HepG2 (cell line): ENCODE measurements around the gene FUT8. TPM values are rescaled to one million over a fixed set of nuclear protein-coding genes. Genes with fewer than 3 reads are reported as not detected.

Source experiments
- ATAC-seq: fragments of 200-7000 bp; cut with Tn5 transposase; 3 replicates; pipeline ENCODE4 v1.9.1; 2020; ENCODE audit warnings: mild to moderate bottlenecking, moderate library complexity
- BruUV-seq: library from RNA; stranded (reverse); fragments of 400-500 nt; replicated peaks from 2 replicates; lab custom pipeline; 2021; lab: Mats Ljungman, UMichigan
- CTCF ChIA-PET: fragments of 300-600 bp; formaldehyde crosslinking; extraction: SDS; loops from one replicate; lab custom pipeline; 2021; ENCODE audit warnings: low total read pairs, inconsistent platforms, low intra/inter-chr PET ratio; lab: Yijun Ruan, JAX
- POLR2A ChIA-PET: fragments of 350-600 bp; sonication (Branson Sonifier 250); formaldehyde crosslinking; loops from one replicate; lab custom pipeline; 2020; ENCODE audit warnings: antibody characterized with exemption, inconsistent platforms; lab: Yijun Ruan, JAX
- DNase-seq: peaks from one replicate; pipeline ENCODE4 v3.0.0-alpha.2; 2015; ENCODE audit warnings: low spot score
- FAIRE-seq: peaks from 3 replicates; lab custom pipeline; 2011; peaks lifted over from hg19 to GRCh38; lab: Jason Lieb, UNC
- H2AFZ ChIP-seq: one replicate; pipeline ENCODE4 v1.6.1; 2011; ENCODE audit warnings: low read length, inconsistent platforms
- H3K27ac ChIP-seq: fragments of 300-600 bp; 3 replicates; pipeline ENCODE4 v1.8.0; 2011; ENCODE audit warnings: mixed run types, mild to moderate bottlenecking, mixed read lengths, low read length, inconsistent platforms; ENCODE audit not compliant: insufficient read depth; ENCODE audit errors: extremely low read length
- H3K27me3 ChIP-seq, 2 experiments: fragments of 200-600 bp in 1 of 2; 2 replicates in 1 of 2; 3 replicates in 1 of 2; pipeline versions ENCODE4 v1.6.0 to v1.8.0; 2011; ENCODE audit warnings: low read length in 2 of 2, mild to moderate bottlenecking in 2 of 2, moderate library complexity in 2 of 2, inconsistent platforms in 1 of 2; ENCODE audit not compliant: insufficient read depth in 2 of 2, control insufficient read depth in 1 of 2
- H3K36me3 ChIP-seq, 2 experiments: fragments of 200-600 bp in 1 of 2; replicated peaks in 1 of 2; 2 replicates in 1 of 2; 3 replicates in 1 of 2; pipeline versions ENCODE4 v1.5.1 to v1.8.0; 2011; ENCODE audit warnings: low read length in 2 of 2, inconsistent platforms in 1 of 2; ENCODE audit not compliant: insufficient read depth in 2 of 2, control insufficient read depth in 1 of 2
- H3K4me1 ChIP-seq: 2 replicates; pipeline ENCODE4 v1.5.1; 2012; ENCODE audit warnings: low read length, inconsistent platforms; ENCODE audit not compliant: insufficient read depth
- H3K4me2 ChIP-seq: 2 replicates; pipeline ENCODE4 v1.6.0; 2011; ENCODE audit warnings: low read depth, low read length, inconsistent platforms
- H3K4me3 ChIP-seq, 3 experiments: fragments of 200-600 bp in 1 of 3; sonication (generic), shearing (Covaris generic) in 1 of 3; replicated peaks in 1 of 3; 2 replicates each; pipeline ENCODE4 v1.5.1; 2011 to 2016; ENCODE audit warnings: low read length in 3 of 3, inconsistent platforms in 2 of 3, low read depth in 2 of 3, mild to moderate bottlenecking in 2 of 3, control low read depth in 1 of 3, mixed read lengths in 1 of 3; ENCODE audit not compliant: insufficient read depth in 1 of 3
- H3K79me2 ChIP-seq: one replicate; pipeline ENCODE4 v1.6.1; 2011; ENCODE audit warnings: low read length, inconsistent platforms; ENCODE audit not compliant: insufficient read depth
- H3K9ac ChIP-seq: 2 replicates; pipeline ENCODE4 v1.6.0; 2011; ENCODE audit warnings: mild to moderate bottlenecking, low read depth, low read length, inconsistent platforms; ENCODE audit not compliant: insufficient read depth
- H3K9me3 ChIP-seq: 2 replicates; pipeline ENCODE4 v1.5.1; 2012; ENCODE audit warnings: mild to moderate bottlenecking, low read length
- H4K20me1 ChIP-seq: 2 replicates; pipeline ENCODE4 v1.6.0; 2011; ENCODE audit warnings: inconsistent platforms, mild to moderate bottlenecking, low read length, moderate library complexity; ENCODE audit not compliant: insufficient read depth
- FOXJ3 ChIP-seq: sonication (generic); formaldehyde crosslinking; IDR thresholded peaks from 2 replicates; pipeline ENCODE4 v1.4.0; 2020; ENCODE audit warnings: missing genetic modification reagents, mild to moderate bottlenecking, borderline replicate concordance
- FUBP1 ChIP-seq: sonication (generic); formaldehyde crosslinking; IDR thresholded peaks from 2 replicates; pipeline ENCODE4 v1.5.1; 2020; ENCODE audit warnings: missing genetic modification reagents, mild to moderate bottlenecking, borderline replicate concordance
- MAFF ChIP-seq: IDR thresholded peaks from 2 replicates; pipeline ENCODE4 v1.6.1; 2011; ENCODE audit warnings: low read depth, low read length, improper control_type of control experiment
- MAFK ChIP-seq, 2 experiments: IDR thresholded peaks in 1 of 2; conservative IDR thresholded peaks in 1 of 2; 2 replicates each; pipeline ENCODE4 v1.6.1; 2011; ENCODE audit warnings: improper control_type of control experiment in 2 of 2, low read length in 2 of 2
- PRPF4 ChIP-seq: fragments of 200-400 bp; formaldehyde crosslinking; IDR thresholded peaks from 2 replicates; pipeline ENCODE4 v1.6.1; 2016; ENCODE audit warnings: low read length, low read depth; ENCODE audit not compliant: poor library complexity, severe bottlenecking
- TAF15 ChIP-seq: fragments of 200-400 bp; formaldehyde crosslinking; IDR thresholded peaks from one replicate; pipeline ENCODE4 v1.6.1; 2018; ENCODE audit warnings: mild to moderate bottlenecking, low read depth, low read length; ENCODE audit not compliant: poor library complexity, severe bottlenecking
- ZBED4 ChIP-seq: sonication (generic); formaldehyde crosslinking; IDR thresholded peaks from 2 replicates; pipeline ENCODE4 v1.4.0; 2020; ENCODE audit warnings: missing genetic modification reagents, borderline replicate concordance
- ZNF281 ChIP-seq: sonication (generic); formaldehyde crosslinking; IDR thresholded peaks from 2 replicates; pipeline ENCODE4 v1.4.0; 2020; ENCODE audit warnings: missing genetic modification reagents, borderline replicate concordance
- ZNF749 ChIP-seq: sonication (generic); formaldehyde crosslinking; IDR thresholded peaks from 2 replicates; pipeline ENCODE4 v1.8.0; 2022; ENCODE audit warnings: mild to moderate bottlenecking, missing genetic modification reagents, moderate library complexity, borderline replicate concordance
- WGBS: methylation state at CpG from one replicate; pipeline ENCODE4 v1.1.6; 2017; ENCODE audit warnings: low lambda C conversion rate; 5-methylcytosine and 5-hydroxymethylcytosine counted together
- in situ Hi-C: cut with HindIII; loops from 2 replicates; pipeline ENCODE4 v1.10.0; 2017; ENCODE audit warnings: low pct_unique_long_range_greater_than_20kb; ENCODE audit not compliant: extremely low pct_ligation_motif_present
- intact Hi-C: fragments of 100-400 bp; cut with micrococcal nuclease; formaldehyde crosslinking; loops from one replicate; pipeline ENCODE4 v1.10.0; 2022; ENCODE audit not compliant: unreplicated experiment
- polyA plus RNA-seq, 8 experiments: library from polyadenylated mRNA; depleted of rRNA in 3 of 8; stranded (reverse) in 7 of 8; unstranded in 1 of 8; fragments of >200 nt; fragmentation: Illumina TruSeq in 4 of 8; extraction: Trizol in 4 of 8; gene quantifications; 2 replicates each; pipeline versions ENCODE4 v1.2.1 to v1.2.3, GENCODE V29; 2011 to 2016; ENCODE audit warnings: low read depth in 4 of 8, missing spikeins in 1 of 8, mixed read lengths in 1 of 8; ENCODE audit not compliant: insufficient read depth in 1 of 8
- total RNA-seq, 5 experiments: library from RNA; depleted of rRNA; stranded (reverse); fragments of >200 nt; fragmentation: Illumina TruSeq; extraction: Trizol; gene quantifications; 2 replicates each; pipeline ENCODE4 v1.2.3, GENCODE V29; 2016; ENCODE audit warnings: low read depth in 1 of 5
- TF ChIP-seq, protein P1 (sequence below): sonication (generic); formaldehyde crosslinking; IDR thresholded peaks from 2 replicates; pipeline ENCODE4 v1.5.1; 2020; ENCODE audit warnings: missing genetic modification reagents, mild to moderate bottlenecking, borderline replicate concordance
- TF ChIP-seq, protein P2 (sequence below): sonication (generic); formaldehyde crosslinking; IDR thresholded peaks from 2 replicates; pipeline ENCODE4 v1.4.0; 2020; ENCODE audit warnings: missing genetic modification reagents

FUT8 gene
- total and polyA plus RNA-seq, 2 of the 13 experiments (the other 11 are each of a cell fraction or from before 2014, with no cell fraction given), result 9.3 to 17.5 TPM

GRCh38 chr14:65566820-65567522, 154.4 kb downstream of the FUT8 start:
- Histone ChIP-seq H4K20me1 (no peaks in the 10 kb centered on the region), H3K9ac (no peak overlapping the region), H3K36me3 (no peaks in the 10 kb centered on the region), H3K4me2 (no peak overlapping the region), H3K9me3 (no peaks in the 10 kb centered on the region), H3K79me2 (no peaks in the 10 kb centered on the region), H3K27ac (no peak overlapping the region), H3K4me1 (0 out of 2 replicates have a peak, but pooled peaks cover 5% of the 10 kb centered on the region), H2AFZ (no peak overlapping the region), H3K4me3 (no peak overlapping the region), H3K27me3 (no peaks in the 10 kb centered on the region)
- DNase-seq (no peak), FAIRE-seq (no peak), ATAC-seq (no peak)
- intact Hi-C loops (no loop called here), in situ Hi-C loops (no loop called here)
- ChIA-PET CTCF (no interaction called here), POLR2A (no interaction called here)
- 93% methylated on average over 5 of the region's 5 CpGs for WGBS
- BruUV-seq, result no TSS peak
- TF ChIP-seq FUBP1 (CRISPR knock-in tag) (no peak), PRPF4 (no peak), MAFF (0 out of 2 replicates have a peak, but pooled peaks have one; percentile 33), ZNF281 (CRISPR knock-in tag) (no peak), TAF15 (no peak), FOXJ3 (no peak), ZBED4 (CRISPR knock-in tag) (no peak), MAFK (conservative IDR thresholded peaks at IDR 0.05 in 1 of 2, IDR thresholded peaks at IDR 0.05 in 1 of 2; ENCODE audit: low read length in 2 of 2) (peak in 1 of 2 experiments; percentile 40; a peak in 3 of 4 replicates), ZNF749 (CRISPR knock-in tag) (no peak)
- TF ChIP-seq, protein P1, sequence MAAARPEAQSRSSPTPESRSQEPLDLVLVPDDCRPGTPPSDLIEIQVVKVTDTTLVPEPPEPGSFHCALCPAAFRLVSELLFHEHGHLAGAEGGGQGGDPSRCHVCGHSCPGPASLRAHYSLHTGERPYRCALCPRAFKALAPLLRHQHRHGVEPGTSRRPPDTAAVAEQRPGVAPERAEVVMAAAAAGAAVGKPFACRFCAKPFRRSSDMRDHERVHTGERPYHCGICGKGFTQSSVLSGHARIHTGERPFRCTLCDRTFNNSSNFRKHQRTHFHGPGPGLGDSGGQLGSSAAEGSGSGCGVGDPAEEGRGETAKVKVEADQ (CRISPR knock-in tag), result no peak
- TF ChIP-seq, protein P2, sequence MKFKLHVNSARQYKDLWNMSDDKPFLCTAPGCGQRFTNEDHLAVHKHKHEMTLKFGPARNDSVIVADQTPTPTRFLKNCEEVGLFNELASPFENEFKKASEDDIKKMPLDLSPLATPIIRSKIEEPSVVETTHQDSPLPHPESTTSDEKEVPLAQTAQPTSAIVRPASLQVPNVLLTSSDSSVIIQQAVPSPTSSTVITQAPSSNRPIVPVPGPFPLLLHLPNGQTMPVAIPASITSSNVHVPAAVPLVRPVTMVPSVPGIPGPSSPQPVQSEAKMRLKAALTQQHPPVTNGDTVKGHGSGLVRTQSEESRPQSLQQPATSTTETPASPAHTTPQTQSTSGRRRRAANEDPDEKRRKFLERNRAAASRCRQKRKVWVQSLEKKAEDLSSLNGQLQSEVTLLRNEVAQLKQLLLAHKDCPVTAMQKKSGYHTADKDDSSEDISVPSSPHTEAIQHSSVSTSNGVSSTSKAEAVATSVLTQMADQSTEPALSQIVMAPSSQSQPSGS (CRISPR knock-in tag), result no peak
